ENCODE results near the gene IL31.
"Not testable (repeated sequence)": the region's sequence is repeated elsewhere in the genome, so short reads cannot be mapped to it uniquely, and the experiment has no call there.

IL31 gene

DNA sequence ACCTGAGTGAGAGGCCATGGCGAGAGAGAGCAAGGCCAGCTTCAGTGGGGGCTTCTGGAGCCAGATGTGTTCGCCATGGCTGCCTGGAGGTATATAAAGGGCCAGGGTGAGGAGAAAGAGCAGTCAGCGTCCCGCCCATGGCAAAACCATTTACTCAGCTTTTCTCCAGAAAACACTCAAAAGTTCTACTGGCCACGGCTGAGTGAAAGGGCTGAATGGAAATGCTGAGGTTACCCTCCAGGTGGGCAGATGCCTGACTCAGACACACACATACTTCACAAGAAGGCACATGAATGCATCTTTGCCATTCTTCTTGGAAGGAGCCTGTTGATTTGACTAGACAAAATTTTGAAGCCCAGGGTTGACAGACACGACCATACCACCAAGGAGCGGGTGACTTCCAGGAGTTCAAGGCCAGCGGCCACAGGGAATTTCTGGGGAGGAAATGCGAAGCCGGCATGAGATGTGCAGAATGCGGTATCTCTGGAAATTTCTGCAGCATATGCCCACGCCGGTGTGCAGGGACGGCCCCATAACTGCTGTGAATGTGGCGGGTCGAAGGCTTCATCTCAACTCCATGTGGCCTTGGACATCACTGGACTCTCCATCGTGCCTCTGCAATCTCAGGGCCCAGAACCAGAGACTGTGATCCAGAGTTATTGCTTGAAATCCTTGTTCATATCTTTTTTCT is at the start of gene IL31:
Gene IL31 (minus strand): TSS at position 67 of the 691 bp plus-strand sequence. CDS start 49 bp downstream, at position 18.
- no peak for DNase-seq

DNA sequence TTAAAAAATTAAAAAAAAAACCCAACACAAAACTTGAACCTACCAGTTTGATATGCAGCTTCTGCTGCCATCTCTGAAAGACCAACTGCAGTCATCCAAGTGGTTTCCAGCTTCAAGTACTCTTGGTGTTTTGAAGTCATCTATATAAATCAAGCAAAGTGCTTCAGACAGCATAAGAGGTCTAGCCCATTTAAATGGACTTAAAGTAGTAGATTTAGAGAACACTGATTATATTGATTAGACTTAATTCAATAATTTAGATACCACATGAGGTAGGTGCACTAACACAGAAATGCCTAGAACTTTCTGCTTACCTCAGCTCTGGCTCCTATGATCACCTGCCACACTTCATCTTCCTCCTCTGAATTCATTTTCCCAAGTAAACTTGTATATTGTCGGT is 42.4 kb upstream of the IL31 start:
- no peak for DNase-seq

DNA sequence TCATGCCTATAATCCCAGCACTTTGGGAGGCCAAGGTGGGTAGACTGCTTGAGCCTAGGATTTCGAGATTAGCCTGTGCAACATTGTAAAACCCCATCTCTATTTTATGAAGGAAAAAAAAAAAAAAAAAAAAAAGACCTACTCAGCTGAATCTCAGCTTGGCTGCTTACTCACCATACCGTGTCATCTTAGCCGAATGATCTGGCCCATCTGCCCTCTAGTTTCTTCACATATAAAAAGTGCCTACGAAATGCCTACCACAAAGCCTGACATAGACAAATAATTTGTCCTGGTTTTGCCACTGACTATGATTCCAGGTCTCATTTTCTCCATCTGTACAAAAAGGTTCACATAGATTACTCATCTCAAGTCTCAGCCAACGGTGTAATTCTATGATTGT is 41.8 kb upstream of the IL31 start:
- DNase-seq = no peak

DNA sequence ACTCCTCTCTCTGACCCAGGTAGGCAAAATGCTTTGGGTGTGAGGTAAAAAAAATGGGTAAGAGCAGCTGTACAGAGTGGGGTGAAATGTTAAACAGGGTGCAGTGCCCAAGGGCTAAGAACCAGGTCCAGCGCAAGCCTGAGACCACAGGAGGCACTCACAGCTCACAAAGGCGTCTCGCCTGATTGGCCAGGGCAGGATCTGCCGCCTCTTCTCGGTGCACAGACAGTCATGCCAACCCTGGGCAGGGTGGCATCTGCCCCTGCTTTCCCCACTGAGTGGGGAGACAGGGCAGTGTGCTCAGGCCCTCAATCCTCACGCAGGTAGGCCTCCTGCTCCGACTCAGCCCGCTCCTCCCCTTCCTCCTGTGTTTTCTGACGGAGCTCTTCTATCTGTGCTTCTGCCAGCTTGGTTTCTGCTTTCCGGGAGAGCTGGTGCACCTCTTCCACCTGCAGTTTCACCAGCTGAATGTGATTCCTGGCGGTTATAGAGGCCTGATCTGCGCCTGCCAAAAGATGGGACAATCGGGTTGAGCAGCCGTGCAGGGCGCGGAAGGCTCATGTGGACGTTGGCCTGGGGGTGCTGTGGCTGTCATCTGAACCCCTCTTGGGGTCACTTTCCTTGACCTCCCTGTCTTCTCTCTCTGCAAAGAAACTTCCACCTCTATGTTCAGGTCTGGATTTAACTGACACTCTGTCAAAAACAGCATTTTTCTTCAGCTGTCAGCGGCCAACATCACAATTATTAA is 34.2 kb upstream of the IL31 start:
- no peak for DNase-seq

DNA sequence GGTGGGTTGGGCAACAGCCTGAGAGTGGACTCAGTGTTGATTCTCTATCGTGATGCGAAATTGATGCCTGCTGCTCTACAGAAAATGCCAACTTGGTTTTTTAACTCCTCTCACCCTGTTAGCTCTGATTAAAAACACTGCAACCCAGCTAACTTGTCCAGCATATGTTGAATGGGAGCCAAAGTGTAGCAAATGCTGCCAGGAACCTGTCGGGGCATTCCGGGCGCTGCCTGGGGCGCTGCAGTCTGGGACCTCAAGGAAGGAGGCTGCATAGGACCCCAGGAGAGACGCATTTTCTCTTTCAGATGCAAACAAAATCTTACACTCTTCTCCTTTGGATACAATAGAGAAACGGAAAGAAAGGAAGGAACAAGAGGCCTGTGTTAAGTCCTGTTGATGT is 33.4 kb upstream of the IL31 start:
- no peak for DNase-seq

DNA sequence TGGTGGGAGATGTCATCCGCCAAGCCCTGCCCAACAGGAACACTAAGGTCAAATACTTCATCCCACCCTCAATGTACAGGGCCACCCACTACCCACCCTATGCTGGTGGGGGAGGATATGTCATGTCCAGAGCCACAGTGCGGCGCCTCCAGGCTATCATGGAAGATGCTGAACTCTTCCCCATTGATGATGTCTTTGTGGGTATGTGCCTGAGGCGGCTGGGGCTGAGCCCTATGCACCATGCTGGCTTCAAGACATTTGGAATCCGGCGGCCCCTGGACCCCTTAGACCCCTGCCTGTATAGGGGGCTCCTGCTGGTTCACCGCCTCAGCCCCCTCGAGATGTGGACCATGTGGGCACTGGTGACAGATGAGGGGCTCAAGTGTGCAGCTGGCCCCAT is 33.0 kb upstream of the IL31 start:
- DNase-seq = no peak

DNA sequence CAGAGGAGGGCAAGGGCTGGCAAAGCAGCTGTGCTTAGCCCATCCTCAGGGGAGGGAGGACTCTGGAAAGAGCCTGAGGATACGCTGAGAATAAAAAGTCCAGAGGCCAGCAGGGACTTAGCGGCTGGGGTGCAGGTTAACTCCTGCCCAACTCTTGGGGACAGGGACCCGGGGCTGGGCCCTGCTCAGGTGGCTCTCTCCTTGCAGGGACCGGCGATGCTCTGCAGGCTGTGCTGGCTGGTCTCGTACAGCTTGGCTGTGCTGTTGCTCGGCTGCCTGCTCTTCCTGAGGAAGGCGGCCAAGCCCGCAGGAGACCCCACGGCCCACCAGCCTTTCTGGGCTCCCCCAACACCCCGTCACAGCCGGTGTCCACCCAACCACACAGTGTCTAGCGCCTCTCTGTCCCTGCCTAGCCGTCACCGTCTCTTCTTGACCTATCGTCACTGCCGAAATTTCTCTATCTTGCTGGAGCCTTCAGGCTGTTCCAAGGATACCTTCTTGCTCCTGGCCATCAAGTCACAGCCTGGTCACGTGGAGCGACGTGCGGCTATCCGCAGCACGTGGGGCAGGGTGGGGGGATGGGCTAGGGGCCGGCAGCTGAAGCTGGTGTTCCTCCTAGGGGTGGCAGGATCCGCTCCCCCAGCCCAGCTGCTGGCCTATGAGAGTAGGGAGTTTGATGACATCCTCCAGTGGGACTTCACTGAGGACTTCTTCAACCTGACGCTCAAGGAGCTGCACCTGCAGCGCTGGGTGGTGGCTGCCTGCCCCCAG is 32.3 kb upstream of the IL31 start:
- no peak for DNase-seq

DNA sequence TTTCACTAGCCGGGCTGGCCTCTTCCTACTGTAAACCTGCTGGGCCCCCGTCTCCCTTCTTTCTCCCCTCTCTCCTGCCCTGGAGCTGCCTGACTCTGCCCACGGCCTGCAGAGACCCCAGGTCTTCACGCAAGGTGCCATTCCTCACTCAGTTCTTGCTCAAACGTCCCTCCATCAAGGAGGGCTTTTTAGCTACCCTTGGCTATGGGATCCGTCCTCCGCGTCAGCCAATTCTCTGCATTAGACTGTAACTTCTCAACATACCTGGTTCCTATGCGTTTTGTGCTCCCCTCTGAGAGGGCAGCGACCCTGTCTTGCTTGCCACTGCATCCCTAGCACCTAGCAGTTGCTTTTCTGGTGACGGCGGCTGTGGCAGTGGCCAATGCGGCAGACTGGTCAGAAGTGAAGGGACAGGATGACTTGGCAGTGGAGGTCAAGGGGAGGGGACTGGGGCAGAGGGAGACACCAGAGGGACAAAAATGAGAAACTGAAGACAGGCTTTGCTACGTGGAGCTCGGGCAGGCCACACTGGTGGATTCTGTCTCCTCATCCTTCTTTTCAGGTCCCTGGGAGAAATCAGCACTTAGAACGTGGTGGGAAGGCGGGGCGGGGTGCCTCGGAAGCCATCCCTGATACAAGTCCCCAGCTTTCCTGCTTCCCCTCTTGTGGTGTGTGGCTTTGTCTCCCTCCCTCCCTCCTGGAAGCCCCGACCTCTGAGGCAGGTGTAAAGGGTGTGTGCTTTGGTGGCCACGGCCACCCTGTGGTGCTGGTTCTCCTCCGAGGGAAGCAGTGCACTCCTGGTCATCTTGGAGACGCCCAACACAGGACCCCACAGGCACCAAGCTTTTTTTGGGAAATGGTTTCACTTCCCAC is 31.3 kb upstream of the IL31 start:
- no peak for DNase-seq

DNA sequence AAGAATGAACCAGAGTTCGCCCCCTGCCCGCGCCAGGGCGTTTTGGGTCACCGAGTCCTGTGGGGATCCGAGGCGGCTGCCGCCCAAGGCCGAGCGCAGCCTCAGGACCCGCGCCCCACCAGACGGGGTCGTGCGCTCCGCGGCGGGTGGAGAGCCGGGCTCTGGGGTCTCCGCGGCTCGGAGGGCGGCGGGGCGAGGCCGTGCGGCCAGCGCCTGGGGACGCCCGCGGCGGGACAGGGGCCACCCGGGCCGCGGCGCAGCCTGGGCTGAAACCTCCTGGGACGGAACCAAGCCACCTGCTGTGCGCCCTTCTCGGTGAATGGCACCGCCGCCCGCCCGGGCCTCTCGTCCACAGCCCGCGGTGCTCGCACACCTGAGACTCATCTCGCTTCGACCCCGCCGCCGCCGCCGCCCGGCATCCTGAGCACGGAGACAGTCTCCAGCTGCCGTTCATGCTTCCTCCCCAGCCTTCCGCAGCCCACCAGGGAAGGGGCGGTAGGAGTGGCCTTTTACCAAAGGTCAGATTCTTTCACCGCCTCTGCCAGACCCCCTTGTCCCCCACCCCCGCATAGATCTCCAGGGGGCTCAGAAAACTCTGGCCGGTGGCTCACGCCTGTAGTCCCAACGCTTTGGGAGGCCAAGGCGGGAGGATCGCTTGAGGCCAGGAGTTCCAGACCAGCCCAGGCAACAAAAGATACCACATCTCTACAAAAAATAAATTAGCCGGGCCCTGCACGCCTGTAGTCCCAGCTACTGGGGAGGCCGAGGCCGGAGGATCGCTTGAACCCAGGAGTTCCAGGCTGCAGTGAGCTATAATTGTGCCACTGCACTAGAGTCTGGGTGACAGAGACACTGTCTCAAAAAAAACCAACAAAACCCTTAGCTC is 30.4 kb upstream of the IL31 start:
- no peak for DNase-seq

DNA sequence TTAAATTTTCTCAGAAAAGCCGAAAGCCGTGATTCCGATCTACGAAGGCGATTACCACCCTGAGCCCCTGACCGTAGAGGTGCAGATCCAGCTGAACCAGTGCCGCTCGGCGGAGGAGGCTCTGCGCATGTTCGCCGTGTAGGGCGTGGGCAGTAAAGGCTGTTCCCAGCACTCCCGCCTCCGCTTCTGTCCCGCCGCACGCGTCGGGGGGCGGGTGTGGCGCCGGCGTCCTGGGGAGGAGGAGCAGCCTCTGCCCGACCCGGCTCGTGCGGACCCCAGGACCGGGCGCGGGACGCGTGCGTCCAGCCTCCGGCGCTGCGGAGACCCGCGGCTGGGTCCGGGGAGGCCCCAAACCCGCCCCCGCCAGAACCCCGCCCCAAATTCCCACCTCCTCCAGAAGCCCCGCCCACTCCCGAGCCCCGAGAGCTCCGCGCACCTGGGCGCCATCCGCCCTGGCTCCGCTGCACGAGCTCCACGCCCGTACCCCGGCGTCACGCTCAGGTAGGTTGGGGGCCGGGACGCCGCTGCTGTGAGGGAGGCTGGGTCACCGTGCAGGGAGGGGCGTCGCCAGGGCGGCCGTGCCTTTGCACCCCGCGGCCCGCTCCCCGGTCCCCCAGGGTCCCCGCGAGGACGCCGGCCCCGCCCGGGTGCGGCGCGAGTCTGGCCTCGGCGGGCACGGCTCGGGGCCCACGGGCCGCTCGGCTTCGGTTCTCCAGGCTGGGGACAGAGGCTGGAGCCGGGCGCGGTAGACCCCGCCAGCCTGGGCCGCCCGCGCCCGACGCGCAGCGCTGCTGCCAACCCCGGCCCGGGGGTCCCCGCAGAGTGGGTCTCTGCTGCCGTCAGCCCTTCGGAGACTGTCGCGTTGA is 29.5 kb upstream of the IL31 start, which contains the start of gene B3GNT4:
Gene B3GNT4 (plus strand): TSS at position 409 of the 866 bp plus-strand sequence. CDS start 910 bp downstream, outside the sequence.
- peak; percentile 52 for DNase-seq

DNA sequence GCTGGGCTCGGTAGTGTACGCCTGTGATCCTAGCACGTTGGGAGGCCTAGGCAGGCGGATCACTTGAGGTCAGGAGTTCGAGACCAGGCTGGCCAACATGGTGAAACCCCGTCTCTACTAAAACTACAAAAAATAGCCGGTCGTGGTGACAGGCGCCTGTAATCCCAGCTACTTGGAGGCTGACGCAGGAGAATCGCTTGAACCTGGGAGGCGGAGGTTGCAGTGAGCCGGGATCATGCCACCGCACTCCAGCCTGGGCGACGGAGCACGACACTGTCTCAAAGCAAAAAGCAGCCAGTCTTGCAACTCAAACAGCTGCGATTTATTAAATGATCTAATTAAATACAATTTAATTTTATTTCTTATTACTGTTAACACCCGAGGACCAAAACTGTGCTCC is 28.8 kb upstream of the IL31 start:
- DNase-seq = not testable (repeated sequence)

DNA sequence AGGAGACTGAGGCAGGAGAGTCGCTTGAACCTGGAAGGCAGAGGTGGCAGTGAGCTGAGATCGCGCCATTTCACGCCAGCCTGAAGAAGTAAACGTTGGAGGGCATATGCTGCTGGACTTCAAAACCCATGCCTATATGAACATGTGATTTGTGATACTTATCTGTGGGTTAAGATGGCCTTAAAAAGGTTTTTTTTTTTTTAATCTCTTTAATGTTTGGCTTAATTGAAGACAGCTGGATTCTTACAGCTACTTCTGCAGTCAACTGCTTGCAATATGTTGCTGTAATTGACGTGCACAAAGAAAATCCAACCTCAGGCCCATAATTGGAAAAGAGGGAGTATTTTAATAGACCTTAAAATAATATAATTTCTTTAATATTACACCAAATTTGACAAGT is 28.0 kb upstream of the IL31 start:
- DNase-seq = no peak

DNA sequence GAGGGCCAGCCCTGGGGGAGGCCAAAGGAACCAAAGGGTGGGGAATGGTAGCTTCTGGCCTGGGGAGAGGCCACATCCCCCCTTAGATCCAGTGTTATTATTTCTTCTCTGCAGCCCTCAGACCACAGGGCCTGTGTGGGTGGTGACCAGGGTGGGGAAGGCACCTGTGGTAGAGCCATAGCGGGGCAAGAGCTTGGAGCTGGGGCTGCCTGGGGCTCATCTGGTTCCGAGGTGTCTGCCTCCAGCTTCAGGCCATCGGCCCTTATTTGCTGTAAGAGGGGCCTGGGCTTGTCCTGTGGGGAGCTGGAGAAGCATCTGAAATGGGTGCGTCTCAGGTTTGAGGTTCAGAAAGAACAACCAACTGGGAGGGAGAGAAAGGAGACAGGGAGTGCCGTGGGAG is 27.4 kb upstream of the IL31 start:
- no peak for DNase-seq

DNA sequence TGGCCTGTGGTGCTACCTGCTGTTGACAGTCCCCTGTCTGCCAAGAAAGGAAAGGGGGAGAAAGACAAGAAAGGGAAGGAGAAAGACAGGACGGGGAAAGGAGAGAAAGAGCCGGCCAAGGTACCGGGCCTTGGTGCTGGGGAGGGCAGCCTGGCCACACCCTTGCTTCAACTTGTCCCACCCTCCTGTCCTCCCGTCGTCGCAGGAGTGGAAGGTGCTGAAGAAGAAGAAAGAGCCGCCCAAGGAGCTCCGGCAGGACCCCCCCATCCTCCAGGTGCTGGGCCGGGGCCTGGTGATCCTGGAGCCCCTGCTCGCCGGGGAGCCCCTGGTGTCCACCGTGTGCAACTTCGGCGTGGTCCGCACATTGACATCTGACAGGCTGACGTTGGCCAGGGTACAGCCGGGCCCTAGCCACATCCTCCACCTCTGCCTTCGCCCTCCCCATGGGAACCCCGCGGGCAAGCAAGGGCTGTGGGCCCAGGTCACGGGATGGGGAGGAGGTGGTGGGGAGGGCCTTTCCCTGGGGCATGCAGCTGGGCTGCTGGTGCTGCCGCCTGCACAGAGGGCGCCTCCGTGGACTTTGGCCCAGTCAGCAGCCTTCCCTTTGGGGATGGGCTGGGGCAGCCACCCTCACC is 26.6 kb upstream of the IL31 start:
- DNase-seq = no peak

DNA sequence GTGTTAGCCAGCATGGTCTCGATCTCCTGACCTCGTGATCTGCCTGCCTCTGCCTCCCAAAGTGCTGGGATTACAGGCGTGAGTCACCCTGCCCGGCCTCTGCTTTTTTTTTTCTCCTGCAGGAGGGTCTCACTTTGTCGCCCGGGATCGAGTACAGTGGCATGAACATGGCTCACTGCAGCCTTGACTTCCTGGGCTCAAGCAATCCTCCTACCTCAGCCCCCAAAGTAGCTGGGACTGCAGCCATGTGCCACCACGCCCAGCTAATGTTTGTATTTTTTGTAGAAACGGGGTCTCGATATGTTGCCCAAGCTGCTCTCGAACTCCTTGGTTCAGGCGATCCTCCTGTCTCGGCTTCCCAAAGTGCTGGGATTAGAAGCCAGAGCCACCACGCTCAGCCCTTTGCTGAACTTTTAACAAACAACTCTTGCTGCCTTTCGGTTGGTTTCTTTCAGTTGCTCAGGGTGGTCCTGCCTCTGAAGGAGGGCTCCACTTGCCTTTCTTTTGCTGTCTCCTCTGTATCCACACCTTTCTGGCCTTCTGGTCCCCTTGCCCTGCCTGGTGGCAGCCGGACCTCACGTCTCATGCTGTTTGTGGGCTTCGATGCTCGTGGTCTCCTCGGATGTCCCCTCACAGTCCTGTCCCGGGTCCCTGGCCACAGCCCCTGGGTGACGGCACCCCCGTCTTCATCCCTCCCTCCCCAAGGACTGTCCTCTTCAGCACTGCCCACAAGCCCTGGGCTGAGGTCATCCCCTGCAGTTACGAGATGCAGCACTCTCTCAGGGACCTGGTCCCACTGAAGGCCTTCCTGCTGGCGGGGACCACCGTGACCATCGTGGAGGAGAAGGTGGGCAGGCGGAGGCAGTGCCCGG is 25.7 kb upstream of the IL31 start:
- no peak for DNase-seq

DNA sequence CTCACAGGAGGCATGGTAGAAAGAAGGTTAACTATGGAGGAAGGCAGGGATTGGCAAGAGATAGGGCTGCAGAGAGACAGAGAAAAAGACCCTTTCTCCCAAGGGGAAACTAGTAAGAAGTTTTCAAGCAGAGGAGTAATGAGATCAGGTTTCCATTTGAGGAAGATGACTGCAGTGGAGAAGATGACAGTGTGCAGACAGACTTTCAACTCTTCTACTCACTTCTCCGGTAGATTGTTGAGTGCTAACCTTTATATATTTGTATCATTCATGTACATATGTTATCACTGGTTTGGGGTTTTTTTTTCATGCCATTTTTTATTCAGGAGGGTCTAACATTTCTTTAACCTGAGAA is 23.6 kb upstream of the IL31 start:
- no peak for DNase-seq

DNA sequence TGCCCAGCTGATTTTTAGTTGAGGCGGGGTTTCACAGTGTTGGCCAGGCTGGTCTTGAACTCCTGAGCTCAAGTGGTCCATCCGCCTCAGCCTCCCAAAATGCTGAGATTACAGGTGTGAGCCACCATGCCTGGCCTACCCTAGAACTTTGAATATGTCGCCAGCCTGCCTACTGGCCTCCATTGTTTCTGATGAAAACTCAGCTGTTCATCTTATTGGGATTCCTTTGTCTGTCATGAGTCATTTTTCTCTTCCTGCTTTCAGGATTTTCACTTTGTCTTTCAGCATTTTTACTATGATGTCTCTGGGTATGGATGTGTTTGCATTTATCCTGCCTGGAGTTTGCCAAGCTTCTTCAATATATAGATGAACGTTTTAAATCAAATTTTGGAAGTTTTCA is 21.4 kb upstream of the IL31 start:
- DNase-seq = no peak

DNA sequence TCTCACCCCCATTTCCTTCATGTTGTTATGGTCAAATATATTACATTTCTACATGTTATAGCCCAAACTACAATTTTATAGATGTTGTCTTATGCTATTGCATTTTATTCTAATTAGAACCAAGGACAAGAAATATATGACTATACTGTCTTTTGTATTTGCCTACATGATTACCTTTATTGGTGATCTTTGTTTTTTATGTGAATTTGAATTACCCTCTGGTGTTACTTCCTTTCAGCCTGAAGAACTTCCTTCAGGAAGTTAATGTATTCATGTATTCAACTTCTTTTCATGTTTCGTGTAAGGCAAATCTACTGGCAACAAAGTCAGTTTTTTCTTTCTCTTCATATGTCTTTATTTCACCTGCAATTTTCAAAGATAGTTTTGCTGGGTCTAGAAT is 20.8 kb upstream of the IL31 start:
- no peak for DNase-seq

DNA sequence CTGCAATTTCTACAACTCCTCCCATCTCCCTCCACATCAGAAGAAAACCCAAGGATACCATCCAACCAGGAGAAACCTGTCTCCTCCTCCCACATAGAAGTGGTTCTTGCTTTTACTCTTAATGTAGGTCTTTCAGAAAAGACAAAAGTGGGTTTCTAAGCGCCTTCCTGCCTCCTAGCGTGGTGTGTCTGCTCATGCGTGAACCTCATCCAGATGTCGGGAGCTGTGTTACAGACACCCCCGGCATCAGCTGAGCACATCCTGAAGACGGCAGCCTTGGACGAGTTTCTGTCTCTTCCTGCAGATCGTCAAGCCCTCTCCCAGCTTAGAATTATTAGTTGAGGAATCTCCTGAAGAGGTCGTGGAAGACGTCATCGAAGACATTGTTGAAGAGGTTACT is 18.4 kb upstream of the IL31 start:
- no peak for DNase-seq

Measured in NCI-H2029 (cell line).